GM21367 (cell line): Measurements from ENCODE around the gene PTH1R.

Source experiments
- ATAC-seq: cut with Tn5 transposase; IDR thresholded peaks from one replicate; pipeline ENCODE4 v1.9.1; 2021; ENCODE audit not compliant: unreplicated experiment

The PTH1R gene

GRCh38 chr3:46881596-46882376 lies 4.3 kb downstream of the PTH1R start:
- no peak for ATAC-seq

- no peak for ATAC-seq
Observed at GRCh38 chr3:46882377-46883053, 5.0 kb downstream of the PTH1R start.

- no peak for ATAC-seq
Observed at GRCh38 chr3:46883054-46883829, 5.7 kb downstream of the PTH1R start.

GRCh38 chr3:46883830-46884185 lies 6.3 kb downstream of the PTH1R start:
- ATAC-seq: no peak

- ATAC-seq: no peak
Observed at GRCh38 chr3:46884427-46884826, 6.9 kb downstream of the PTH1R start.

- no peak for ATAC-seq
Observed at GRCh38 chr3:46884929-46885328, 7.4 kb downstream of the PTH1R start.

- no peak for ATAC-seq
Observed at GRCh38 chr3:46885612-46886011, 8.1 kb downstream of the PTH1R start.

- no peak for ATAC-seq
Observed at GRCh38 chr3:46887980-46888494, 10.5 kb downstream of the PTH1R start.

- ATAC-seq: no peak
Observed at GRCh38 chr3:46888705-46889104, 11.2 kb downstream of the PTH1R start.

- no peak for ATAC-seq
Observed at GRCh38 chr3:46889381-46890110, 12.0 kb downstream of the PTH1R start.

GRCh38 chr3:46890132-46890531 lies 12.6 kb downstream of the PTH1R start:
- no peak for ATAC-seq

GRCh38 chr3:46891132-46891531 lies 13.6 kb downstream of the PTH1R start:
- ATAC-seq: no peak

- ATAC-seq: no peak
Observed at GRCh38 chr3:46892285-46893145, 15.0 kb downstream of the PTH1R start.

GRCh38 chr3:46893146-46893748 lies 15.7 kb downstream of the PTH1R start:
- no peak for ATAC-seq

- ATAC-seq: no peak
Observed at GRCh38 chr3:46893763-46894162, 16.2 kb downstream of the PTH1R start.

- no peak for ATAC-seq
Observed at GRCh38 chr3:46894256-46894655, 16.7 kb downstream of the PTH1R start.

- ATAC-seq: no peak
Observed at GRCh38 chr3:46895204-46895660, 17.7 kb downstream of the PTH1R start.

GRCh38 chr3:46895761-46896160 lies 18.2 kb downstream of the PTH1R start:
- no peak for ATAC-seq

- ATAC-seq: no peak
Observed at GRCh38 chr3:46896386-46896785, 18.9 kb downstream of the PTH1R start.

GRCh38 chr3:46897031-46897430 lies 19.5 kb downstream of the PTH1R start:
- ATAC-seq: no peak
